GM10248 (cell line): Measurements from ENCODE around the gene TMIGD2.

ENCODE experiments used
- CTCF ChIA-PET: fragments of 300-600 bp; sonication (Branson Sonifier 250); formaldehyde crosslinking; extraction: SDS; loops from one replicate; lab custom pipeline; 2021; ENCODE audit warnings: antibody characterized with exemption; lab: Yijun Ruan, JAX
- POLR2A ChIA-PET: fragments of 350-650 bp; sonication (Branson Sonifier 250); formaldehyde crosslinking; extraction: SDS; loops from one replicate; lab custom pipeline; 2020; ENCODE audit warnings: antibody characterized with exemption; lab: Yijun Ruan, JAX
- DNase-seq: peaks from one replicate; pipeline ENCODE4 v3.0.0; 2012; ENCODE audit errors: extremely low spot score
- TF ChIP-seq, protein P1 (sequence below): IDR thresholded peaks from 2 replicates; pipeline ENCODE4 v1.5.1; 2012; ENCODE audit warnings: mild to moderate bottlenecking, low read depth; ENCODE audit errors: extremely low read depth, missing control alignments, control extremely low read depth

The TMIGD2 gene

DNA sequence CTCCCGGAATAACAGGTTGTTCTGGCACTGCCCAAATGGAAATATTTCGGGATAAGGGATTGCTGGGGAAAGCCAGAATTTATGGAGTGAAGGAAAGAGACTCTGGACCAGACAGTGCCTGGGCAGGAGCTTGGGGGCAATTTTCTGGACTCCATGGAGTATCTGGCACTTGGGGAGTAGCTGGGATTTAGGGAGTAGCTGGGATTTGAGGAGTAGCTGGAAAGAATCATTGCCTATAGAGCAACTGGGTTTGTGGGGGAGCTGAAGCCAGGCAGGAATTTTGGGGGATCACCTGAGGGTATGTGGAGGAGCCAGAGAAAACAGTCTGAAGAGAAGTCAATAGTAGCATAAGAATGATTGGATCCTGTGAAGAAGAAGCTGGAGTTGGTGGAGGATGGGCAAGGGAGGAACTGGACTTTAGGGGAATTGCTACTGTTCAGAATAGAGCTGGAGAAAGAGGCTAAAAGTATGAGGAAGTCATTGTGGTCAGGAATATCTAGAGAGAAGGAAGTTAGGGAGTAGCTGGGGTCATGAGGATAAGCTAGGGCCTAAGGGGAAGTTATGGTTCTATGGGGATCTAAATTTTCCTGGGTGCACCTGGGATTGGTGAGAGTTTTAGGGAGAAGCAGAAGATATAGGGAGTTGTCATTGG is 17.0 kb upstream of the TMIGD2 start:
- ChIA-PET CTCF (interaction anchor here (0.9 to 4.9 kb wide), 7 partner anchors 12 to 81 kb away, joined by 3 to 28 read pairs (median 4); partner anchors contain the start of genes FSD1, MPND and SH3GL1), POLR2A (no interaction called here)
- DNase-seq = peak; percentile 3
- TF ChIP-seq, protein P1, sequence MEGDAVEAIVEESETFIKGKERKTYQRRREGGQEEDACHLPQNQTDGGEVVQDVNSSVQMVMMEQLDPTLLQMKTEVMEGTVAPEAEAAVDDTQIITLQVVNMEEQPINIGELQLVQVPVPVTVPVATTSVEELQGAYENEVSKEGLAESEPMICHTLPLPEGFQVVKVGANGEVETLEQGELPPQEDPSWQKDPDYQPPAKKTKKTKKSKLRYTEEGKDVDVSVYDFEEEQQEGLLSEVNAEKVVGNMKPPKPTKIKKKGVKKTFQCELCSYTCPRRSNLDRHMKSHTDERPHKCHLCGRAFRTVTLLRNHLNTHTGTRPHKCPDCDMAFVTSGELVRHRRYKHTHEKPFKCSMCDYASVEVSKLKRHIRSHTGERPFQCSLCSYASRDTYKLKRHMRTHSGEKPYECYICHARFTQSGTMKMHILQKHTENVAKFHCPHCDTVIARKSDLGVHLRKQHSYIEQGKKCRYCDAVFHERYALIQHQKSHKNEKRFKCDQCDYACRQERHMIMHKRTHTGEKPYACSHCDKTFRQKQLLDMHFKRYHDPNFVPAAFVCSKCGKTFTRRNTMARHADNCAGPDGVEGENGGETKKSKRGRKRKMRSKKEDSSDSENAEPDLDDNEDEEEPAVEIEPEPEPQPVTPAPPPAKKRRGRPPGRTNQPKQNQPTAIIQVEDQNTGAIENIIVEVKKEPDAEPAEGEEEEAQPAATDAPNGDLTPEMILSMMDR = no peak

DNA sequence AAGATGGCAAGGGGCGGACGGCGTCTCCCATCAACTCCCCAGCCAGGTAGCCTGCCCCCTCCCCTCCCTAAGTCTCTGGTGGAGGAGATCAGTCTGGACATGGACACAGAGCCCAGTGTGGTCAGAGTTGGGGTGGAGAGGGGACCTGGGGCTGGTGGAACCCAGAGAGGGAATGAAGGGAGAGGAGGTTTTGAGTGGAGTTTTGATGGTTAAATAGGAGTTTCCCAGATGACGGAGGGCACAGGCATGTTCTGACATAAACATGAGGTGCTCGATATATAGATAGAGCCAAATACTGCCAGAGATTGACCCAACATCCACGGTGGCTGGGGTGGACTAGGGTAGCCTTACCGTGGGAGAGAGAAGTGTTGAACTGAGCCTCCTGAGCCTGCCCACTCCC is 16.3 kb upstream of the TMIGD2 start:
- POLR2A ChIA-PET = no interaction called here
- DNase-seq = peak; percentile 4
- CTCF ChIA-PET = interaction anchor here (1.2 to 4.9 kb wide), 4 partner anchors 11 to 51 kb away, joined by 3 to 28 read pairs (median 13); partner anchors contain the start of gene MPND
- TF ChIP-seq, protein P1 = no peak

DNA sequence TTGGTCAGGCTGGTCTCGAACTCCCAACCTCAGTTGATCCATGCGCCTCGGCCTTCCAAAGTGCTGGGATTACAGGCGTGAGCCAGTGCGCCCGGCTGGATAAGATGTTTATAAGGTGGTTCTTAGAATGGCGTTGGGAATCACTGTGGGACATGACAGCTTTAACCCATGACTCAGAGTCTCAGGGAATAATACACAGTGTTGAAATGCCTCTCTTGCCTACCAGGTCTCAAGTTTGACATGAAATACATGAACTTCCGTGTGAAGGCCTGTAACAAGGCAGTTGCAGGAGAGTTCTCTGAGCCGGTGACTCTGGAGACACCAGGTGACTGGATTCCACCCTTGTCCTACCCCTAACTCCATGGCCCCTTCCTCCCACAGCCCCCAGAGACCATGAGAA is 14.8 kb upstream of the TMIGD2 start:
- CTCF ChIA-PET = no interaction called here
- POLR2A ChIA-PET = no interaction called here
- TF ChIP-seq, protein P1 = no peak
- no peak for DNase-seq

DNA sequence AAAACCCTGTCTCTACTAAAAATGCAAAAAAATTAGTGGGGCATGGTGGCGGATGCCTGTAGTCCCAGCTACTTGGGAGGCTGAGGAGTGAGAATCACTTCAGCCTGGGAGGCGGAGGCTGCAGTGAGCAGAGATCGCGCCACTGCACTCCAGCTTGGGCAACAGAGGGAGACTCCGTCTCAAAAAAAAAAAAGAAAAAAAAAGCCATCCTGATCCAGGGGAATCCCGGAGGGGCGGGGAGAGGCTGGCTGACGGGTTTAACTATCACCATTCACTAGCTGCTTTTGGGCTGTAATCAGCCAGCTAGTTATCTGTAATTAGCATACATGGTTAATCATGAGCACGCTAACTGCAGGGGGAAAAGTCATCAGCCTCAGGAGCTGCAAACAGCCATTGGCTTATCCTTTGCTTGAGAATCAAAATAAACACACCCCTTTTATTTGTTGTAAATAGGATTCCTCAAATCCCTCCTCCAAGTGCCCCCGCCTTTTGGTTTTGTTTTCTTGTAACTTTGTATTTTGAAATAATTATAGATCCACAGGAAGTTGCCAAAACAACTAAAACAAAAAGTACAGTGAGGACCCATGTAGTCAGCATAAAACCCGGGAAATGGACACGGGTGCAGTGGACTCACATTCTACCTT is 11.8 kb upstream of the TMIGD2 start:
- ChIA-PET CTCF (interaction anchor here (1.1 kb wide), 2 partner anchors 17 to 46 kb away, joined by 3 to 6 read pairs; no protein-coding TSS in a partner anchor), POLR2A (interaction anchor here (0.5 to 0.7 kb wide), 2 partner anchors 14 to 168 kb away, joined by 4 to 5 read pairs; no protein-coding TSS in a partner anchor)
- TF ChIP-seq, protein P1 = no peak

DNA sequence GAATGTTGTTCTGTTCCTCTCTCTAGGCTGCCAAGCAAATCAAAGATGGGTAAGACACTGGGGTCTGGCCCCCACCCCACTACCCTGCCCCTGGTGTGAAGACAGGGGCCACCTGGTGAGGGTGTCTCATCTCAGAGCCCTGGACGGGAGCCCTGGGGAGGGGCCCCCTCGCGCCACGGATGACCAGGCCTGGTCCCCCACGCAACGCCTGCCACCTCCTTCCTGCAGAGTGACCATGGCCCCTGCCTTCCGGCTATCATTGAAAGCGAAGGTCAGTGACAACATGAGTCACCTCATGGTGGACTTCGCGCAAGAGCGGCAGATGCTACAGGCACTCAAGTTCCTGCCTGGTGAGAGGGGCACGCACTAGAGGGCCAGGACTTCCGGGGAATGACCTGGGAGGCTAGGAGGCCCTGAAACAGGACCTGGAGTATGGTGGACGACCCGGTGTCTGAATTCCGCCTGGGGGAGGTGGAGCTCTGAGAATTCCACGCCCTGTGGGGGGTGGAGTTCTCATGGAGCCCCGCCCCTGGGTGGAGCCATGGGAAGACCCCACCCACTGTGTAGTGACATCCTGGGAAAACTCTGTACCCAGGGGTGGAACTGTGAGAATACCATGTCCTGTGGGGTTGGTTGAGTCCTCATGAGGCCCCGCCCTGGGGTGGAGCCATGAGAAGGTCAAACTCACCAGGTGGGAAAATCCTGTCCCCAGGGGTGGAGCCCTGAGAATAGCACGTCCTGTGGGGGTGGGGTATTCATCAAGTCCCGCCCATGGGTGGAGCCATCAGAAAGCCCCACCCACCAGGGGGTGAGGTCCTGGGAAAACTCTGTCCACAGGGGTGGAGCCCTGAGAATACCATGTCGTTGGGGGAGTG is 8.3 kb upstream of the TMIGD2 start:
- TF ChIP-seq, protein P1 = no peak
- POLR2A ChIA-PET = no interaction called here
- no peak for DNase-seq
- CTCF ChIA-PET = interaction anchor here (0.7 to 1.6 kb wide), 2 partner anchors 13 to 20 kb away, joined by 3 to 5 read pairs; no protein-coding TSS in a partner anchor

More for the DNA sequence above, 11.8 kb upstream of the TMIGD2 start:
- DNase-seq = no peak

DNA sequence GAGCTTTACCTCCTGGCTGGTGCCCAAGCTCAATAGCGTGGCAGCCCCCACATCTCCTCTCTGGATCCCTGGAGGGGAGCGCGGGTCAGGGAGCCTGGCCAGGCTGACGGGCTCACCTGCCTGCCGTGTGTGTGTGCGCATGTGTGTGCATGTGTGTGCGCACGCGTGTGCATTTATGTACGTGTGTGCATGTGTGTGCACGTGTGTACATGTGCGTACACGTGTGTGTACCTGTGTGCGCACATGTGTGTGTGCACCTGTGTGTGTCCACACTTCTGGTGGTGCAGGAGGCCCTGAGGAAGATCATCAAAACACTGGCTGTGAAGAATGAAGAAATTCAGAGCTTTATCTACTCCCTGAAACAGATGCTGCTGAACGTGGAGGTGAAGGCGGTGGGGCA is 3.5 kb upstream of the TMIGD2 start:
- ChIA-PET POLR2A (no interaction called here), CTCF (interaction anchor here (1.2 to 1.5 kb wide), 3 partner anchors 14 to 166 kb away, joined by 3 to 6 read pairs (median 4); no protein-coding TSS in a partner anchor)
- DNase-seq = no peak
- TF ChIP-seq, protein P1 = no peak
